Esophagus muscularis mucosa (tissue), 4 donors: ENCODE measurements around the gene SECTM1.

Experiments used
- CTCF ChIP-seq, 3 experiments: fragments of 200-600 bp in 2 of 3; fragments of 450-650 bp in 1 of 3; sonication (generic) in 2 of 3; IDR thresholded peaks; one replicate each; pipeline ENCODE4 v1.5.1; 2017 to 2019; ENCODE audit warnings: antibody characterized with exemption in 3 of 3, mild to moderate bottlenecking in 2 of 3, moderate library complexity in 1 of 3
- EP300 ChIP-seq: sonication (generic); formaldehyde crosslinking; IDR thresholded peaks from one replicate; pipeline ENCODE4 v1.6.1; 2017; ENCODE audit warnings: antibody characterized with exemption
- POLR2A ChIP-seq: fragments of 450-650 bp; IDR thresholded peaks from one replicate; pipeline ENCODE4 v1.6.1; 2017; ENCODE audit warnings: antibody characterized with exemption, moderate library complexity, mild to moderate bottlenecking, low read depth

- TF ChIP-seq CTCF (IDR thresholded peaks at IDR 0.05) (no peak), EP300 (no peak), POLR2A (no peak)
Observed at GRCh38 chr17:82285141-82285540, 48.4 kb downstream of the SECTM1 start.
